GM19023 (cell line): ENCODE measurements around the gene OR4D11.
"Not testable (repeated sequence)": the region's sequence is repeated elsewhere in the genome, so short reads cannot be mapped to it uniquely, and the experiment has no call there.

ENCODE experiments used
- ATAC-seq: cut with Tn5 transposase; IDR thresholded peaks from one replicate; pipeline ENCODE4 v1.9.1; 2021; ENCODE audit warnings: mild to moderate bottlenecking, moderate library complexity; ENCODE audit not compliant: unreplicated experiment

OR4D11 gene

DNA sequence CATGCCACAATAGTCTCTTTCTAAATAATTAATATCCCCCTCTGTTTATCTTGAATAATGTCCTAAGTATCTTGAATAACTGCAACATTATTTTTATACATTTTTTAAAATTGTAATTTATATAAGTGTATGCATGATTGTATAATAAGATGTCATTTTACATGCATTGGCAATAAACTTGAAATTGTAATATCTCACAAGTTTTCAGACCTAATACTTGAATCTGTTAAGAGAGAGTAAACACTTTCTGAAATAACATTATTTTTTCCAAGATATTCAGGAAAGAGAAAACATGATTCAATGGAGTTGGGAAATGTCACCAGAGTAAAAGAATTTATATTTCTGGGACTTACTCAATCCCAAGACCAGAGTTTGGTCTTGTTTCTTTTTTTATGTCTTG is at the start of gene OR4D11:
OR4D11 (plus strand) TSS at position 301 of the 400 bp plus-strand sequence; CDS start at position 301, 0 bp downstream.
- no peak for ATAC-seq

DNA sequence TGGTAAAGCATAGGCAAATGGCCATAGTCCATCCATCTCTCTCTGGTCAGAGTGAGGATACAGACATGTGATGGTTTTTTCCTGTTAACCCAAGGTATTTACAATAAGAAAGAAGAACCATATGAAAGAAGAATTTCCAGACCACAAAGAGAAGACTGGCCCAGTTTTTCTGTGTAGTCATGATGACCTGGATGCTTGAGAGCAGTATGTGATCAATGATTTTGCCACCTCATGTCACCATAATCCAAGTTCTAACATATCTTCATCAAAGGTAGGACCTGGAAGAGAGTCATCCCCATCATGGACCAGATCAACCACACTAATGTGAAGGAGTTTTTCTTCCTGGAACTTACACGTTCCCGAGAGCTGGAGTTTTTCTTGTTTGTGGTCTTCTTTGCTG is 46.7 kb upstream of the OR4D11 start, which contains the start of gene OR4D6:
OR4D6 (plus strand) TSS at position 301 of the 400 bp plus-strand sequence; CDS start at position 301, 0 bp downstream.
- ATAC-seq = no peak

DNA sequence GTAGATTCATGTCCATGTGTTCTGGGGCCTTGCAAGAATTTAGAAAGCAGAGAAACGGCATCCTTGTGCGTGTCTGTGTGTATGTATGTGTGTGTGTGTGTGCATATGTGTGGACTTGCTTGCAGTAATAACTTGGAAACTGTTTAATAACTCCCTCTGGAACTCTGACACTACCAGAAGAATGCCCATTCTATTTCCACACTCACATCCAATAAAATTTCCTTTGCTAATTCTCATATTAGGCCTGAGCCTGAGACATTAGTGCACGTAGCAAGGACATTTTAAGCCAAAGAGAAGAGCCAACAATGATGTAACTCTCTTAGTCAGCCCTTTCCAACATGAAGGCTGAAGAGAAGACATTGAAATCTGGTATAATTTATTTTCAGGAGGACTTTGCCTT is 43.5 kb upstream of the OR4D11 start:
- no peak for ATAC-seq

DNA sequence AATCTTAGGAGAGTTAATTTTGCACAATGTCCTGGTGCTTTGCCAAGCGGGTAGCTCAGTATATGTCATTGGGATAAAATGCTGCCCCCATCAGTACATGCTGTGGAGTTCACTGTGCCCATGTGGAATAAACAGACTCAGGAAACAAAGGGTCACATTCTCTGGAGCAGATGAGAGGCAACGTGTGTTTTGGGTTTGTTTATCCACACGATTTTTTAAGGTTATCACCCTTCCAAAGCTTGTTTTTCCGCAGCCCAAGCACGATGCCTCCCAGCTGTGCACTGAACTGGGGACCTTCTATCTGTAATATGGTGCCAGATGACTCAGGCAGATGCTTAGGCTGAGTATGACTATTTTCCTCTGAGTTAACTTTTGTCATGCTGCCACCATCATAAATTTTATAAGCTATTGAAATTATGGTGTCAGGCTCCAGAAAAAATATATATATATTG is 40.2 kb upstream of the OR4D11 start:
- no peak for ATAC-seq

DNA sequence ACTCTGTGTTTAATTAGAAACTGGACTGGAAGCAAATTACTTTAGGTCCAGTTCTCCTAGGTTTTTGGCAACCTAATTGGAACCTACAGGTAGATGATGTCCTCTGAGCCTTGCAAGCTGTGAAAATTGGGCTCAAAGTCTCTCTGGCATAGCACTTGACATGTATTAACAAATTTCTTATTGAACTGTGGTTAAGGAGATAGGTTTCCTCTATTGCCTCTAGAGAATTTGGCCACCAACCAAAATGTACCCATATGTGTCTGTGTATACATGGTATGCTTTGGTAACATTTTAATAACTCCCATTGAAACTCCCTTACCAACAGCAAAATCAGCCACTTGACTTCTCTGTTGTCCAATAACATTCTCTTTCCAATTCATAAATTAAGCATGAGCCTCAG is 30.4 kb upstream of the OR4D11 start, which contains the start of gene OR4D10:
OR4D10 (plus strand) TSS at position 301 of the 400 bp plus-strand sequence. CDS start 4,115 bp downstream, outside the sequence.
- ATAC-seq = no peak

DNA sequence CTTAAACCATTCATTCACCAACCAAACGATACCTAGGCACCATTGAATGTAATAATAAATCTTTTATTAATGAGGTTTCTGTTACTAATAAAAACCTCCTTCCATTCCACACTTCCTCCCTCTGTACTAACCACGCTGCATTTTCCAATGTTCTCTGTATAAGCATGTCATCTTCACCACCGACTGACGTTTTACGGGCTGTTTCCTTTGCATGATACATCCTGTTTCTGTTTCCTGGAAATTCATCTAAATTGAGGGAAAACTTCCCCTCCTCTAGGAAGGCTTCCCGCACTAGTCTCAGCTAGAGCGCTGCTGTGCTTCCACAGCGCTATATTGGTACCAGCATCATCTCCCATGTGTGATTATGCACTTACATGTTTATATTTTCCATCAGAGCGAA is 28.2 kb upstream of the OR4D11 start:
- ATAC-seq = no peak

DNA sequence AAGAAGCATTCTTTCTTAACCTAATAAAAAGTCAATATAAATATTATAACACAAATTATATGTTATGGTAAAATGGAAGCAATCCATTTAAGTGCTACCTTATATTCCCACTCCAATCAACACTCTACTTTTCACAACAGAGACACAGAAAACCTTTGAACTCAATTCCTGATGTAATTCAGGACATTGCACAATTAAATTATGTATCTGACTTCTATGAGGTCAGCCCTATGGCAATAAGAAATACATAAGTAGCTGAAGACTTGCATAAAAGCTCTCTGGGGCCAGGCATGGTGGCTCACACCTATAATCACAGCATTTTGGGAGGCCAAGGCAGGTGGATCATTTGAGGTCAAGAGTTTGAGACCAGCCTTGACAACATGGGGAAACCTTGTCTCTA is 23.5 kb upstream of the OR4D11 start:
- no peak for ATAC-seq

DNA sequence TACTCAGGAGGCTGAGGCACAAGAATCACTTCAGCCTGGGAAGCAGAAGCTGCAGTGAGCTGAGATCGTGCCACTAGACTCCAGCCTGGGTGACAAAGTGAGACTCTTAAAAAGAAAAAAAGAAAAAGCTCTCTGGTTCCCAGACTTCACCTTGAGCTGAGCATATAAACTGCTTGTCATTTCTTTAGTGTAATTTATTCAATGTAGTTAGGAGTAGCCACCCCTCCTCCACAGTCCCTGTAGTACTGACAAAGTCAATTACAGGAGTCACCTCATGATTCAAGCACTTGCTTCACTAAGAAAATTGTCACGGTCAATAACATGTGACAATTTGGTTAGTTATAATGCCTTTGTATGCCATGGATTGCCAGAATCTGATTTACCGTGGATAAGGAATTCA is 23.0 kb upstream of the OR4D11 start:
- ATAC-seq = no peak

DNA sequence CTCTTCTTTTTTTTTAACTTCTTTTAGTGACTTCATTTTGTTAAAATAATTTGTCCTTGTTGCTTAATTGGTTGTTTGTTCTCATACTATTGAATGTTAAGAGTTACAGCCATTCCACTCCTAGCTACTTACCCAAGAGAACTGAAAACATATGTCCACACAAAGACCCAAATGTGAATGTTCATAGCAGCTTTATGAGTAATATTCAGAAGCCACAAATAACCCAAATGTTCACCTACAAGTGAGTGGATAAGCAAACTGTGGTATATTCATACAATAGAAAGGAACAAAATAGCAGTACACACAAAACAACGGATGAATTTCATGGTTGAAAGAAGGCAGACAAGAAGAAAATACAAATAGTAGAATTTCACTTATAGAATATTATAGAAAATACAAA is 1.4 kb upstream of the OR4D11 start:
- no peak for ATAC-seq

DNA sequence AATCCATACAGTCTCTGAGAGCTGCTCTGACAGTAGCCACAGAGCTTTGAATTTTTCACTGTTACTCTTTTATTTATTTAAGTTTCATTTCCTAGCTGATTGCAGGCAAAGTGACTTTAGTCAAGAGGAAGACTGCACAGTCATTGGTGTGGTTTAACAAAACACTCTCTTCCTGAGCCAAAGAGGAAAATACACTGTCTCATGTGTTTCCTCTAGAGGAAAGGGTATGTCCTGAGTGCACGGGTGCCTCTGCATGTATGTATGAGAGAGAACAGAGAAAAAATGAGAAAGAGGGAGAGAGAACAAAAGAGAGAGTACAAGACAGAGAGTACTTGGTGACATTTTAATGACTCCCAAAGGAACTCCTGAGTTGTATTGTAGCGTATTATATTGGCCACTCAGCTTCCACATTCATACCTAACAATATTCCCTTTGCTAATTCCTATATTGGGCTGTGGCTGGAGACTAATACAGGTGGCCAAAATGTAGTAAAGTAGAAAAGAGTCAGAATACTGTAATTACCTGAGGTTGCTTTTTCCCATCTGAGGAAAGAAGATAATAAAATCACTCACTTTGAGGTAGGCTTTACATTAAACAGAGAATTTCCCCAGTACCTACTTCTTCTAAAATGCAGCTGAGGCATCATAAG is 7.7 kb downstream of the OR4D11 start, which contains the start of gene OR4D9:
OR4D9 (plus strand) TSS at position 599 of the 649 bp plus-strand sequence. CDS start 3,374 bp downstream, outside the sequence.
- no peak for ATAC-seq

DNA sequence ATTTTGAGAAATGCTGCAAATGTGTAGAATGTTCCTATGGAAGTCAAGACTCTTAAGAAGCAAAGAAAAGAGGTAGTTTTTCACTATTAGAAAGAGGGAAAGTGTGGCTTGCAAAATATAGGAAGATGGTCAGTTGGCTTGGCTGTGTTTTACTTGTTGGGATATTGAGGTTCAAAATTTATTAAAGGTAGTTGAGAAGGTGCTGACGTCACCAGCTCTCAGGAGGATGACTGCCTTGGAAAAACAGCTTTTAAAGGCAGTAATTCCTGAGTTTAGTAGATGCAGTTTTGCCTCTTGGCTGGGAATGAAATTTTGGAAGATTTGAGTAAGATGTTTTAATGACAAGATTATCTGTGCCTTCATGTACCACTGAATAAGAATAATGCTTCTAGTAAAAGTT is 8.3 kb downstream of the OR4D11 start:
- ATAC-seq = no peak

DNA sequence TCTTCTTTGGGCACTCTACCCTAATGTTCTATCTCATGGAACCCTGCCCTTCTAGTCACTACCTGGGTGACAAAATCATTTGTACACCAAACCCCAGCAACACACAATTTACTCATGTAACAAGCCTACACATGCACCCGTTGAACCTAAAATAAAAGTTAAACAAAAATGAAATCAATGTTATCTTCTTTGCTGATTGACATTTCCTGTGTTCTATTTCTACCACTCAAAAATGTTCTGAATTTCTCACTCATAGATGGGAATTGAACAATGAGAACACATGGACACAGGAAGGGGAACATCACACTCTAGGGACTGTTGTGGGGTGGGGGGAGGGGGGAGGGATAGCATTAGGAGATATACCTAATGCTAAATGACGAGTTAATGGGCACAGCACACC is 16.8 kb downstream of the OR4D11 start:
- ATAC-seq = not testable (repeated sequence)

DNA sequence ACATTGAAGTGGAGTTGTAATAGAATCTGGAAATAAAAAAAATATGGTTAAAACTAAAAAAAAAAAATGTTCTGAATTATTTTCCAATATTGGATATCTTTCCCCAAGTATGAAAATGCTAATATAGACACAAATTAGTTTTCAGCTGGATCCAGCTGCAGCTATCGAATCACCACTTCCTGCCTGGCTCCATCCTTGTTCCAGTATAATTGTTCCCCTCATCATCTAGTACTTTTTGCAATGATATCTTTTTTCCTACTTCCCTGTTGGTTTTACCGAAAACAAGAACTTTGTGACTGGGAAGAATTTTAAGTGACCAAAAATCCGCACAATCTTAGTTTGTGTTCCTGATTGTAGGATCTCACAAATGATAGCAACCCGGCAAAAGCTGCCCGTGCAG is 17.4 kb downstream of the OR4D11 start:
- ATAC-seq = no peak

DNA sequence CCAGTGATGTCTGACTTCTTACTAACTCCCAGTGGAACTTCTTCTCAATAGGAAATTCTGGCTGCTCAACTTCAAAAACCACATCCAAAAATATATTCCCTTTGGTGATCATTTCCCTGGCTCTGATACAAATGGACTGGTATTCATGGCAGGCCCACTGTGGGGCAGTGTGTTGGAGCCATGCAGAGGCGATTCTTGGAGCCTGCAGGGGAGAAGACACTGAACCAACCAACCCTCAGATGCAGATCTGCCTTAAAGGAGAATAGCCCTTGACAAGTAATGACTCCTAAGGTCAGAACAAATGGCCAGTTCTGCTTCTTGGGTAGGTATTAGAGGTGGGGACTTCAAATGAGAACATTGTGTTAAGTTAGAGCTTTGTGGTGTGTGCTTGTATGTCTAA is 20.2 kb downstream of the OR4D11 start:
- no peak for ATAC-seq

DNA sequence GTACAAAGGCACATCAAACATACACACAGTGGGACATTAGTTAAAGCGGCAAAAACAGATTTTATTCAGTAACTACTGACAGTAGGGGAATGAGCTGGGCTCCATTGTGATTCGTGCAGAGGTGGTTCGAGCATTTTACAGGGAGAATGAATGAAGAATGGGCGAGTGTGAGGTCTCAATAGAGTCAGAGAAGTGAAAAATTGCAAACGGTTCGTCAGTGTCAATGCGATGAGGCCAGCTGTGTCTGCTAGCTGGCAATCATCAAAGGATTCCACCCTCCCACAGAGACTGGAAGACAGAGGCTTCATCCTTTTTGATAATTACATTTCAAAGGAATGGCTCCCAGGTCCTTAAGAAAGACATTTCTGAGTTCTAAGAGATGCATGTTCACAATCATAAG is 25.3 kb downstream of the OR4D11 start:
- no peak for ATAC-seq

DNA sequence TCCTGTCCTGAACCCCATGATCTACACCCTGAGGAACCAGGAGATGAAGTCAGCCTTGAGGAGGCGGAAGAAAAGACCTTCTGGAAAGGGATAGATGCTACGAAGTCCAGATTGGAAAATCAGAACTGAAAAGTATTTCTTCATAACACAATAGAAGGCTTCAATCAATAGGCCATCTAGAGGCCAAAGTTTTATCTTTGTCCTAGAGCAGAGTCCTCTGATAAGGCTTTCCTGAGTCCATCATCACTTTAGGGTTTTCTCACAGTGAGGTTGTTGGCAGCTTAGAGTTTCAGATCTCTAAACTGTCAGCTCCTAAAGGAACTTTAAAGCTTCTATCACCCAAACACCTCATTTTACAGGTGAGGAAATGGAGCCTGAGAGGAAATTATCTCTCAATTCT is 29.2 kb downstream of the OR4D11 start:
- no peak for ATAC-seq

DNA sequence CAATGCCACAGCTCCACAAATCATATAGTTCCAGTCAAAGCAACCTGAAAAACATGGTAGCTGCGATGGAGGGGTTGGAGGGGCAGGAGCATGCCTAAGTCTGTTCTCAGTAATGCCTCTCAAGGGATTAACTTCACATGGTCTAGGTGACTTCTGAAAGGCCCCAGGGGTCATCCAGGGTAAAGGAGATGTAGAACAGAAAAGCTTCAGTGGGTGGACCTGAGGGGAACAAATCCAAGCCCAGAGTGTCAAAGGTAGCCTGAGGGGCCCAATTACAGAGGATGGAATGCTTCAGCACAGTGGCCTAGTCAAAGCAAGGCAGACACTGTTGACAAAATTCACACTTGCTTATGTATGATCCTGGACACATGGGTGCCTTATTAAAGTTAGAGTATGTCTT is 31.3 kb downstream of the OR4D11 start:
- no peak for ATAC-seq

DNA sequence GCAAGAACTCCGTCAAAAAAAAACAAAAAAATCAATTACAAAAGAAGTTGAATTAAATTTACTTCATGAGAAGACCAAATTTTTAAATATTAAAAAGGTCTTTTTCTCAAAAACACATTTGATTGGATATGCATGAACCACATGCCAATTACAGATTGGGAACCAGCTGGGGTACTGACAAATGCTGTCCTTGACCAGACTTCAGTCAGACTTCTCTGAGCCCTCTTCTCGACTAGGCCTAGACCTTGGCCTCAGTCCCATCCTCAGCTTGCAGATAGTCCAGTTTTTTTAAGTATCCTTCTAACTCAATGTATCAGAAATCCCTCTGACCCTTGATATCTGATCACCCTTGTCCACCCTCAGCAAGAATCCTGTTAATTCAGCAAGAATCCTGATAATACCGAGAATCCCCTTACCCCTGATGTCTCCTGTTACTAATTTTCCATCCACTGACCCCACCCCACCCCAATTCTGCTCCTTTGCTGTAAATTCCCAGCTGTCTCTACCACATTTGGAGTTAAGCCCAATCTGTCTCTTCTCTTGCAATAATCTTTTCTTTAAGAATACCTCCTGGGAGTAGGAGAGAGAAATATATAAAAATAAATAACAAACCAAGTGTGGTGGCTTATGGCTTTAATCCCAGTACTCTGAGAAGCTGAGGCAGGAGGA is 38.9 kb downstream of the OR4D11 start:
- no peak for ATAC-seq

DNA sequence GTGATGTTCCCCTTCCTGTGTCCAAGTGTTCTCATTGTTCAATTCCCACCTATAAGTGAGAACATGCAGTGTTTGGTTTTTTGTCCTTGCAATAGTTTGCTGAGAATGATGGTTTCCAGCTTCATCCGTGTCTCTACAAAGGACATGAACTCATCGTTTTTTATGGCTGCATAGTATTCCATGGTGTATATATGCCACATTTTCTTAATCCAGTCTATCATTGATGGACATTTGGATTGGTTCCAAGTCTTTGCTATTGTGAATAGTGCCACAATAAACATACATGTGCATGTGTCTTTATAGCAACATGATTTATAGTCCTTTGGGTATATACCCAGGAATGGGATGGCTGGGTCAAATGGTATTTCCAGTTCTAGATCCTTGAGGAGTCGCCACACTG is 40.3 kb downstream of the OR4D11 start:
- not testable (repeated sequence) for ATAC-seq

DNA sequence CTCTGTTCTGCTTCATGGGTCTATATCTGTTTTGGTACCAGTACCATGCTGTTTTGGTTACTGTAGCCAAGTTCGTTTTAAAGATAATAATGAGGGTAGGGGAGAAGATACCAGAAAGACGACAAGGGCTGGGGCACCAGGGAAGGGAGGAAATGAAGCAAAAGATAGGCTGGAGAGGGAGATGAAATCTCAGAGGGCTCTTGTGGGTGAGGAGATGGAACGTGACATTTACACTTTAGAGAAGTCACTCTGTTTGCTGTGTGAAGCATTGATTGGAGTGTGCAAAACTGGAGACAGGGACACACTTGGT is 41.4 kb downstream of the OR4D11 start:
- no peak for ATAC-seq

DNA sequence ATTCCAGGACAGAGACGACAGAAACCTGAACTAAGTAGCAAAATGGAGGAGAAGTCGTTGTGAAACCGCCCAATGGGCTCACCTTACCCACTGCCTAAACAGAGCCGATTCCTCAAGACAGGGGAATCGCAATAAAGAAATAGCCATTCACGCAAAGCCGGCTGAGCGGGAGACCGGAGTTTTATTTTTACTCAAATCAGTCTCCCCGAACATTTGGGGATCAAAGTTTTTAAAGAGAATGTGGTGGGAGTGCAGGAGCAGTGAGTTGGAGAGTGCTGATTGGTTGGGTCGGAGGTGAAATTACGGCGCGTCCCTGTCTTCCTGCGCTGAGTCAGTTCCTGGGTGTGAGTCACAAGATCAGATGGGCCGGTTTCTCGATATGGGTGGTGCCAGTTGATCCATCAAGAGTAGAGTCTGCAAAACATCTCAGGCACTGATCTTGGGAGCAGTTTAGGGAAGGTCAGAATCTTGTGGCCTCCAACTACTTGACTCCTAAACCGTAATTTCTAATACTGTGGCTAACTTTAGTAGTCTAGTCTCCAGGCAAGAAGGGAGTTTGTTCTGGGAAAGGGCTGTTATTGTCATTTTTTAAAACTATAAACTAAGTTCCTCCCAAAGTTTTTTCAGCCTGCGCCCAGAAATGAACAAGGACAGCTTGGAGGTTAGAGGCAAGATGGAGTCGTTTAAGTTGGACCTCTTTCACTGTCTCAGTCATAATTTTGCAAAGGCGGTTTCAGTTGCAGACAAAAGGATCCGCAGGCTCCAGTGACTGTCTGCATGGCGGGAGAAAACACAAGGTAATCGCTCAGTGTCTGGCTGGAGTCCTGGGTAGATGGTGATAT is 42.0 kb downstream of the OR4D11 start:
- ATAC-seq = no peak
